GM21529 (cell line): ENCODE data around the gene ABCC9.

Source experiments
- ATAC-seq: cut with Tn5 transposase; IDR thresholded peaks from one replicate; pipeline ENCODE4 v1.9.1; 2021; ENCODE audit not compliant: unreplicated experiment

Gene ABCC9

DNA sequence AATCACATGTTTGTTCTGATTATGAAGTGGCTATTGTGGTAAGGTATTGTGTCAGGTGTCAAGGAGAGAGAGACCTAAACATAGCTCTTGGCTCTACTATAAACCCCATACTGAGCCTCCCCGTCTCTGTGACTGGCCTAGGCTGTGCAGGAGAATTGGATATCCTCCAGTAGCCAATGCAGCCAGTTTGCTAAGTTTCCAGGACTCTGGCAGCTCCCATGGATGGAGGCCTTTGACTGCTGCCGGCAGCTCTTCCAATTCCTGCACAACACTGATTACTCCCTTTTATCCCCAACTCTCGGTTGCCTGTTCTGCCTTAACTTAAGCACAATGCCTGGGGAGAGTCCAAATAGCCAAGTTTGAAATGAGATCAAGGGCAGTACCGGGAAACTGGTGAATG is 59.3 kb downstream of the ABCC9 start:
- no peak for ATAC-seq

DNA sequence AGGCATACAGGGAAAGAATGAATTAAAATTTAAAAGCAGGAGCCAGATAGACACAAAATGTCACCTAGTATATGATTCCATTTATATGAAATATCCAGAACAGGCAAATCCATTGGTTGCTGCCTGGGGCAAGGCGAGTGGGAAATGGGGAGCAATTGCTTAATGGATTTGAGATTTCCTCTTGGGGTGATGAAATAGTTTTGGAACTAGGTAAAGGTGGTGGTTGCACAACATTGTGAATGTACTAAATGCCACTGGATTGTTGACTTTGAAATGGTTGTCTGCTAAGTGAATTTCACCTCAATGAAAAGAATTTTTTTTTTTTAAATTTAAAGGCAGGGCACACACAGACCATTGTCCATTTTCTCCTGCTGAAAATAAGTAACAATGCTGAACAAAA is 61.9 kb downstream of the ABCC9 start:
- ATAC-seq, result no peak

DNA sequence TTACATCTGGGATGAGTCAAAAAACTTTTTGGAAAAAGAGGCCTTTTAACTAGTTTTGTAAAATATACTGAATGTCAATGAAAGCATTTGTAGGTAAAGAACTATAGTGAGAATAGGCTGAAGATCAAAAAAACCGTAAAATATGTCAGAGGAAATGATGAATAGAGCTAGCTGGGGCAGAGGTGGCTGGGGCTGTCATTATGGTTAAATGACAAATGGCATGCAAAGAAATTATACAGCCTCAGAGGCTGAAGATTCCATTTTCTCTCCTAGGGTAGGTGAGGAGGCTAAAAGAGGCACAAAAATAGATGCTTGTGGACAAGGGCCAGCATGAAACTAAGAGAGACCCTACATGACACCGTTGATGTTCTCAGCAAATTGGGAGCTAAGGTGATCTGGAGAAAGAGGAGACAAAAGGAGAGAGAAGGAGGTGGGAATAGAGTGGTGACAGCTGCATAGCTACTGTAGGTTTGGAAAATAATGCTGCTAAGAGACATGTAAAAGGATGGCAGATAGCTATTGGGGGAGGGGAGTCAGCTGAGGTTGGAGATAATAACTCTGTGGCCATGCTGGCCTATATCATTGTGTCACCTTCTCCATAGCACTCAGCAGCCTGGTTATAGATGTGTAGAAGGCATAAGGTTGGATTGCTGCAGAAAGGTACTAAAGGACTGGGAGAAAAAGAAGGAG is 63.8 kb downstream of the ABCC9 start:
- no peak for ATAC-seq

DNA sequence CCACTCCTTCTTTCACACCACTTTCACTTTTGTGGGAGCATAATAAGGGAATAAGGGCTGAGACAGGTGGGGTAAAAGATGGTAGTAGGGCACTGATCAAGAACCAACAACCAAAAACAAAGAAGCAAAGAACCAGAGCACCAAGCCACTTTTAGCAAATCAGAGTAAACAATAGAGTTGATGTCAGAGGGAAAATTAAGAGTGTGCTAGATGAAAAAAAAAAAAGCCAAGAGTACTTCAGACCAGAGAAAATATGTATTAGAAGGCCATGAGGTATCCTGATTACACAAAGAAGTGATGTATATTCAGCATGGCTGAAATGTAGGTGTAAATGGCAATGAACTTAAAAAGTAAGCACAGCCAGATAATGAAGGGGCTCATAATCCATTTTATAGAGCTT is 75.4 kb downstream of the ABCC9 start:
- ATAC-seq, result no peak

DNA sequence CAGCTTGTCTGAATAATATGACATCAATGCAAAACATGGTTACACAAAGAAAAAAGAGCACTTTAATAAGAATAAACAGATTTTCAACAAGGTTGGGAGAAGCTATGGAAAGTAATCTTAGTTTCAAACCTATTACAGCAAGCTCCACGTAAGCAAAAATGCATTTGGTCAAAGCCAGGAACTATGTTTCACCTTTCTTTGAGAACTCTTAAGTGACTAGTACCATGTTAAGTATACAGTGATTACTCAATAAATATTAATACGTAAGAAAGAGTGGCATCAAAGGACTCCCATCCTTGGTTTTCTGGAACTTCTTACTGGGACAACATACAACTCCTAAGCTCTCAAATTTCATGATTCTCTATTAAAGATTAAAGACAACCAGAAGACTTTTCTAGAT is 80.7 kb downstream of the ABCC9 start:
- no peak for ATAC-seq

DNA sequence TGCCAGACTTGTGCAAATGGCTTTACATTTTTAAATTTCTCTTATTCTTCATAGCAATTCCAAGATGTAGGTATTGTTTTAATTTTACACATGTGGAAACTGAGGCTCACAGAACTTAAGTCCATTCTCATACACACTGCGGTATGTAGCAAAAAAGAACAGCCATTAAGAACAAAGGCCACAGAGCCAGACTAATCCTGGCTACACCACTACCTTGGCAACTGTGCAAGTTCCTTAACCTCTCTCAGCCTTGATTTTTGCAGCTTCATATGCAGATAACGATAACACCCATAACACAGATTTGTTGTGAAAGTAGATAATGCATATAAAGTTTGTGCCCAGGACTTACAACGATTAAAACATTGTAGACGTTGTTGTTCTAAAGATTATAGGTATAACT is 81.1 kb downstream of the ABCC9 start:
- ATAC-seq, result no peak

DNA sequence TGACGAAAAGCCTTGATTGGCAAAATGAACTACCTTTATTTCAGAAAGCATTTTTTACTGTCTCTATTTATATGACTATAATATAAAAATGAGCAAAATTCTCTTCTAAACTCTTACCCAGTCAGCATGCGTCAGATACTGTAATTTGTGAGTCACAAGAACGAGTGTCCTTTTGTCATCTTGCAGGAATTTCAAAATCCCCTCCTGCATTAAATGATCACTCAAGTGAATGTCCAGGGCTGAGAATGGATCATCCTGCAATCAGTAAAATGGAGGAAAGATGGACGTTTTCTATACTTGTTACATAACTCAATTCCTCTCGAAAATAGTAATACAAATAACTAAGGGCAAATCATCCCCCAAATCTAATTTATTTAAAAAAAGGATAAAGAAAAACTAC is 89.0 kb downstream of the ABCC9 start:
- ATAC-seq, result no peak

DNA sequence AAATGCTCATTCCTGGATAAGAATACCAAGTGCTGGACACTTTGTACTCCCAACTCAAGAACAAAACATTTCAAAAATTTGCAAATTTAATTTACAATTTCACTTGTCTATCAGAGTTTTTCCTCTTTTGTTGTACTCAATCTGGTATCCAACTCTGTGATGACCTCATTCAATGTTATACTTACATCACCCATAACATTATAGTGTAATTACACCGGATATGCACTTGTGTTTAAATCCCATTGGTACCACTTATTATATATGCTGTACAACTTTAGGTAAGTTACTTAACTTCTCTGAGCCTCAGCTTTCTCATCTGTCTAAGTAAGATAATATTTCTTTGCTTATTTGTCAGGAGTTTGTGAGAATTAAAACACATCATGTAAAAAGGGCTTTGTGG is 90.1 kb downstream of the ABCC9 start:
- no peak for ATAC-seq

DNA sequence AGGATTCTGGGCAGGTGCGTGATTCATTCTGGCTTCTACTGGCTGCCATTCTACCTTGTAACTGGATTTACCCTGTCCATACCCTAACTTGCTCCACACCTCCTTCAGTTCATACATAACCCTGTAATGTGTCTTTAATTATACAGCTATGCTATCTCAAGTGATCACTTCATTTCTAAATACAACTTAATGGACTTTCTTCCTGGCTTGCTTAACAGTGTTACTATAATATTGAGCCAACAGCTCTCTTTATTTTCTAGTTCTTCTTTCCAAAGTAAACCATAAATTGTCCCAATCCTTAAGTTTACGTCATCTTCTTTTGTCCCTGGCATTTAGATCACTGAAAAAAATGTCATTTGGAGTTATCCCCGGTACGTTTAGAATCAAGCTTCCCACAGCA is 90.8 kb downstream of the ABCC9 start:
- ATAC-seq, result no peak

DNA sequence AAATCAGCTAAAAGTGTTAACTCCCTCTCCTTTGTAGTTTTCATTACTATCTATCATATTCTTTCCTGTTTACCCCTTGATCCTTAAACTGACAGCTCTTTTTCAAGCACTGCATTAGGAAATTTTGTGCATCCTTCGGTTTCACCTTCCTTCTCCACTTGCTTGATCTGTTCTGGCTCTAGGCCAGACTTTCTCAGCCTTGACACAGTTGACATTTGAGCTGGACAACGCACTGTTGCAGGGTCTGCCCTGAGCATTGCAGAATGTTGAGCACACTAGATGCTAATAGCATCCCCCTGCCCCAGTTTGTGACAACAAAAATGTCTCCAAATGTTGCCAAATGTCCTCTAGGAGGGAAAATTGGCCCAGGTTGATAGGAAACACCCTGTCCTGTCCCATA is 91.3 kb downstream of the ABCC9 start:
- ATAC-seq, result no peak

DNA sequence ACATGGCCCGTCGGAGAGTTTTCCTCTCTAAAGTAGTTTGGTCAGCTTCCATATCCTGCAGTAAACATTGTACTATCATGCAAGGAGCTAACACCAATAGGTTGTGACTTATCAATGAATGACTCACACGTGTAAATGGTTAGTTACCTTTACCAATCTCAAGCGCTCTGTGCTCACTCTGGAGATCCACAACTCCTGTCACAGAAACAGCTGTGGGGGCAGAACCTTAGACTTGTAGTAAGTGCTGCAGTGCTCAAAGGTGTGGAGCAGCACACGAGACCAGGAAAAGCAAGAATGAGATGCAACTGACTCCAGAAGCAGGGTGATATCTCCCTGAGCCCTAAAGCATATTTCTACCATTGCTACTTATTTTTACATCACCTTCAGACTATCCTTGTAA is 93.0 kb downstream of the ABCC9 start:
- no peak for ATAC-seq

DNA sequence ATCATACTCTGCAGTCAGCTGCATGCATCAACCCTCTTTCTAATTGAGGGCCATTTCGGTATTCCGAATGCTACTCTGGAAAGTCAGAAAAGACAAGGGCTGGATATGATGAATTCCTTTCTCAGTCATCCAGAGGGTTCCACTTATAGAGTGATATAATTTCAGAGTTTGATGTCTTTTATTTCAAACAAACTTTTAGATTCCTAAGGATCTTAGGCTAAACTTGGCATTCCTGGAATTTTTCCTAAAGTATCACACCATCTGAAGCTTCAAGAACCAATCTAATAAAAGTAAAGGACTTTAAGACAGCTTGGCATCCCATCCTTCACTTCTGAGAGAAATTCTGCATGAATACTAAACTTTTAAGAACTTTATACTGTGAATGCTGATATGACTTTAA is 97.4 kb downstream of the ABCC9 start:
- ATAC-seq, result no peak

DNA sequence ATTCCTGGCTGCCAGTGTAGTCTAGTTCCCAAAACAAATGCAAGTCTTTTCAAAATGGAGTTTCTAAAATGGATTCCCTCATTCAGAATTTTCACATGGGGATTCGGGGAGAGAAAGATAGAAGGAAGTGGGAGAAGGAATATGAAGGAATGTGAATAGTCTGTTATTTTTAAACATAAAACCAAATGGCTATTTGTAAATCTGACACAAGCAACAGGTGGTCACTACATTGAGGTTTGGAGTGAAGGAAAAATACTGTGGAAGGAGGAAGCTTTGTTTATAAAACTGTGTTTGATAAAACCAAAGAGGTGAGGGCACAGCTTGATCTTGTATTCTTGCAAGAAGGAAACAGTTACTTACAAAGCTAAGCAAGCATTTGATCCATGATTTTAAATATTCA is 101.5 kb downstream of the ABCC9 start:
- ATAC-seq, result no peak

DNA sequence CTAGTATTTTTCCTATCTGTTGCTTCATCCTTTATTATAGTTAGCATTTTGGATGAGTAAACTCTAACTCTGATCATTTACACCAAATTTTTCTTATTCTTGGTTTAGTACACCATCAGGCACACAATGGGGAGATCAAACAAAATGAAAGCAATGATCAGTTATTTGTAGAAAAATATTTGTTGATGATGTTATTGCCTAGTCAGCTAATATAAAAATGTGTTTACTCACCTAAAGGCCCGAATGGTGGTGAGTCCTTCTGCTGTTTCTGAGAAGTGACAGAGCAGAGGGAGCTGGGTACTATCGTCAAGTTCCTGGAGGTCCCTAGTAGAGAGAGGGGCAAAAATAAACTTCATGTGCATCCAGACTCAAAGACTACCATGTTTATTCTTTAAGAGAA is 103.4 kb downstream of the ABCC9 start:
- ATAC-seq, result no peak

DNA sequence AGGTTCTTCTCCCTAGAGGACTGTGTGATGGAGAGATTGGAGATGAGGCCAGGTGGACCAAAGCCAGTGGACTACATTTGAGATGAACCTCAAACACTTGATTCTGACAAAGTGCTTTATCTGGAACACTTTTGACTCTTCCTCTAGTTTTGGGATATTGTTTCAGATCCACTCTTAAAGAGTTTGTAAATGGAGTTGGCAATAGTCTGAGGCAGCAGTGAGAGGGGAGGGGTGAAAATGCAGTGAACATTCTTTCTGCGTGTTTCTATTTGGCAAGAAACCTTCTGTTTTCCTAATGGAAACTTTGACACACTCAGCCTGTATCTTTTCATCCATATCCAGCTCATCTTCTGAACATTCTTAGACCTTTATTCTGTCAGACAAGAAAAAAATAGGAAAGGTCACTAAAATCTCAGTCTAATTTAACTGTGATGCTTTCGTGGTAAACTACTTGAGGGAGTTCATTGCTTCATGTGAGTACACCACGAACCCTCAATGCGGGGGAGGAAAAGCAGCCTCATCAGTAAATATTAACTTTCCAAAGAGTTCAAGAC is 109.4 kb downstream of the ABCC9 start:
- ATAC-seq, result no peak

DNA sequence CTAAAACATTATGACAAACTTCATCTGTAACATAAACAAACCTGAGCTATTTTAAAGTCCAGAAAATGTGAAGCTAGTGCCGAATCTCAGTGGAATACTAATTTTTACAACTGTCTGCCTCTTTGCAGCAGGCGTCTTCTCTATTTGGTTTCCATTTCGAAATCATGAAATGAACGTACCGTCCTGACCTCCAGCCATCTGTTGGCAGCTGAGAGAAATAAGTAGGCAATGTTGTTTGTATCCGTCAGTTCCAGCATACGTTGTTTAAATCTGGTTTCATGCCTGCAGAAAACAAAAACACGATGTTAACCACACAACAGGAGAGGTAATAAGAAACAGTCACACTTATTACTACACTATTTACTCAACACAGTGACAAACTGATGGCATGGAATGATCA is 112.4 kb downstream of the ABCC9 start:
- ATAC-seq, result no peak

DNA sequence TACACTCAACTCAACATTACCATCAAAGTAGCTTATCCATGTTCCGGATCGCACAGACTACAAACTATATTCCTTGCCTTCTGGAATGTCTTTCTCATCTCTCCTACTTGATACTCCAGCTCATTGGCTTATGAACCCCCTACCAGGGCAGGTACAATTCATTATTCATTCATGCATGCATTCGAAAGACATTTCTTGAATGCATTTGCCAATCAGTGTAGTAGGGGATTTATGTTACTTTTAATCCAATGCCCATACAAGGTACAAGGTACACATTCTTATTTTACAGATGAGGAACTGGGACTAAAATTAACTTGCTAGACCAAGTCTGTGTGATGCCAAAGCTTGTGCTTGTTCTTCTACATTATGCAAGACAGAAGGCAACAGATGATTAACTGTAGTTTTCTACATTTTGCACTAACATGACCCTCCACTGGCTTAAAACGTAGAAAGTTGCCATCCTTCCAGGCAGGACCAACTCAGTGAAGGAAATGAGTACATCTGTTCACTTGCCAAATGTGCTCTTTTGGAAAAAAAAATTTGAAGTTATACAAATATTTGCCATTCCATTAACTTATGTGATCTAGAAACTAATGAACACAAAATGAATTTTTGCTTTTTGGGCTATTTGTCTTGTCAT is 113.0 kb downstream of the ABCC9 start:
- ATAC-seq, result no peak

DNA sequence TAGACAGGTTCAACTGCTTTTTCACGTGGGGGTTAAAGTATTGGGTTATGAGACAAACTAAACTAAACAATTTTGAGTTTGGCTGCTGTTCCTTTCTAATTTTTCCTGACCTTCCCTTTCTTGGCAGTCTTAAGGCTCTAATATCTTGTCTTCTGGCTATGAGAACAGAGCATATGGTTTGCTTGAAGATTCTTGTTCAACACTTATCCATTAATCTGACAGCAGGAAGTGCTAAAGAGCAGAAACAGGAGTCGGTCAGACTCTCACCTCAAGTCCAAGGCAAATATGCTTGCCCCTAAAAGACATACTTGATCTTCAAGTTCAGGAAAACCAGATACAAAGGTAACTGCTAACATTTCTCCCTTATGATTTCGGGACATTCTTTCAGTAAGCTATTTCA is 114.1 kb downstream of the ABCC9 start:
- ATAC-seq, result no peak

DNA sequence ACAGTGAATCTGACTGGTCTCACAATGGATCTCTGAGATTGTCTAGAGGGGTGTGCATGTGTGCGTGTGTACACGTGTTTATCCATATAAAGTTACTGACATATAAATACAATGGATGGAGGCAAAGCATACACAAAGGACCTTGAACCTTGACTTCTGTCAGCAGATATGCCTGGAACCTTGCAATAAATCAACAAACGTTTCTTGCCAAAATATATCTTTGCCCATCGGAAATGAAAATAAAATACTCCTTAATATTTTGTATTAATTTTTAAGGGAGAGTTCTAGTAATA is 114.7 kb downstream of the ABCC9 start:
- no peak for ATAC-seq

DNA sequence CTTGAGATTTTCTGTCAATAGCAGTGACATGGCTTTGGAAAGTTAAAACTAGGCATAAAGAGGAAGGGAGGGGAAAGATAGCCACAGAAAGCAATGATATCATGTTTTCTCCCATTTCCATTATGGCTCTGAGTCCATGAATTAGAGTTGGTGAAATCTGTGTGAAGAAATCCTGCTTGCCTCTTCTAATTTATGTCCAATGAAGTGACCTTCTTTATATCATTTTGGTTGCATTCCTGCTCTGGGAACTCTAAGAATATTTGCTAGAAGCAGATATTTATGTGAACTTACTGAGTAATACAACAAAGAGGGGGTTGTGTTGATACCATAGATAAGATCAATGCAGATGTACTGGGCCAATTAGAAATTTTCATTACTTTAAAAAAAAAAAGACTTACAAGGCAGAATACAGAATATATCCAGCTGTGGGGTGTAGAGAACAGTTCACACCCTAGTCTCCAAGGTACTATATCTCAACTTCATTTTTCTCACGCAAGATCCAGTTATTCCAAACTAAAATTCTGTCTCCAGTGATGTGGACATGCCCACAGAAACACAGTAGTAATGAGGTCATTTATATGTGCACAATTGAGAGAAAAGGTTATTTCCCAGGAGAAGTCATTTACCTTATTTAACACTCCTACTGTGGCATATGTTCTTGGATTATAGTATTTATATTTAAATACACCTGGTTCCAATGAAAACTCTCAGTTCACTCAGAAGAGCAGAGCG is 115.2 kb downstream of the ABCC9 start:
- ATAC-seq, result no peak

DNA sequence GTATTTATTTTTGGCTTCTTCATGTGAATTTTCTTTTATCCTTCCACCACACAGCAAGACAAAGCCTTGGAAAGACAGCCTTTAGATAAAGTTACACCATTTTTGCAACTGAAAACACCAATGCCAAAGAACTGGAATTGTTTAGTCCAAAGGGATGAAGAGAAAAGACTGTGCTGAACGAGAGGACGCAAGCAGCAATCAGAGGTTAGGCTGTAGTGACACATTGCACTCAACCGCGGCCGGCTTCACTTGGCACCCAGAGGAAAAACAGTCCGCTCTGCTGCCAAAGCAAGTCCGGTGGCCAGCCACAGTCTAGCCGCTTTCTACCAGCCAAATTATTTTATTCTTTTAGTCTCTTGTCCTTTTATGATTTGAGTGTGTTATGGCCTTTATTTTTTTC is 117.6 kb downstream of the ABCC9 start:
- ATAC-seq, result no peak

DNA sequence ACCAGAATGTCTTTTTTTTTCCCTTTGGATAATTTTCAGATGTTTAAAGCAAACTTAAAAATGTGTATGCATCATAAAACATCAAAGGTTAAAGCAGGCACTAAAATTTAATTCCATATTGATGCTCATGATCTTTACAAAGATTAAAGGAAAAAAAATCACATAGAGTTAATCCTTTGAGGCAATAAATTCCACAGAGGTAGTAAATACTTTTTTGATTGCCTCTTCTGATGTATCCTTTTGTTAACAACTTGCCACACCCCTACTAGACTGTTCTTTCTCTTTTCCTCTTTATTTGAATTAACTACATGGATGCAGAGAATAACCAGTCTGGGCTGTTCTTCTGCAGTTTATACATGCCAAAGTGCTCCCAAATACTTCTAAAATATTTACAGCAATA is 121.5 kb downstream of the ABCC9 start:
- no peak for ATAC-seq
